K562 (cell line): Measurements from ENCODE around the gene FTH1. TPM values are rescaled to one million over a fixed set of nuclear protein-coding genes. Genes with fewer than 3 reads are reported as not detected.
A peak's percentile ranks its signal among the peaks of the same experiment; 100 is the strongest.

ENCODE experiments used
- CAMTA2 ChIP-seq: fragments of 250-450 bp; sonication (Bioruptor Pico); conservative IDR thresholded peaks from 2 replicates; pipeline ENCODE4 v1.5.1; 2022
- CHD2 ChIP-seq: IDR thresholded peaks from 2 replicates; pipeline ENCODE4 v1.6.1; 2011; ENCODE audit warnings: low read depth, low read length
- DACH1 ChIP-seq: fragments of 450-650 bp; IDR thresholded peaks from 2 replicates; pipeline ENCODE4 v1.6.1; 2018; ENCODE audit not compliant: partially characterized antibody
- HDAC1 ChIP-seq, 2 experiments: fragments of 450-650 bp; IDR thresholded peaks; 2 replicates each; pipeline ENCODE4 v1.6.1; 2016 to 2017; ENCODE audit warnings: inconsistent platforms in 1 of 2, mild to moderate bottlenecking in 1 of 2, moderate library complexity in 1 of 2
- MYNN ChIP-seq, 2 experiments: sonication (generic); formaldehyde crosslinking in 1 of 2; IDR thresholded peaks; 2 replicates each; pipeline versions ENCODE4 v1.5.0 to v1.6.1; 2016 to 2020; ENCODE audit warnings: antibody characterized with exemption in 1 of 2, missing genetic modification reagents in 1 of 2
- TAF15 ChIP-seq: fragments of 200-400 bp; formaldehyde crosslinking; IDR thresholded peaks from 2 replicates; pipeline ENCODE4 v1.6.1; 2017; ENCODE audit warnings: mild to moderate bottlenecking, low read depth, low read length, moderate library complexity
- ZEB2 ChIP-seq: fragments of 450-650 bp; IDR thresholded peaks from 2 replicates; pipeline ENCODE4 v1.6.1; 2016
- ZNF224 ChIP-seq: sonication (generic); formaldehyde crosslinking; IDR thresholded peaks from 2 replicates; pipeline ENCODE4 v1.8.0; 2022; ENCODE audit warnings: mild to moderate bottlenecking, missing genetic modification reagents
- ZNF766 ChIP-seq: fragments of 200-800 bp; sonication (Bioruptor generic); conservative IDR thresholded peaks from 2 replicates; pipeline ENCODE4 v1.6.1; 2016; ENCODE audit warnings: missing genetic modification characterization, missing compliant biosample characterization
- polyA plus RNA-seq, 8 experiments: library from polyadenylated mRNA; depleted of rRNA in 4 of 8; stranded (reverse) in 5 of 8; unstranded in 3 of 8; fragments of >200 nt; fragmentation: Nextera tagmentation in 2 of 8; fragmentation: Illumina TruSeq in 1 of 8; extraction: Ambion mirVana in 2 of 8; extraction: Trizol in 1 of 8; gene quantifications; 2 replicates each; pipeline versions ENCODE4 v1.2.1 to v1.2.3, GENCODE V29; 2011 to 2014; ENCODE audit warnings: inconsistent platforms in 1 of 8, missing spikeins in 1 of 8
- total RNA-seq, 7 experiments: library from RNA; depleted of rRNA in 6 of 7; stranded (reverse); fragments of >200 nt in 6 of 7; fragmentation: Illumina TruSeq in 2 of 7; extraction: Trizol in 2 of 7; gene quantifications; 2 replicates each; pipeline versions ENCODE4 v1.2.1 to v1.2.3, GENCODE V29; 2011 to 2021; ENCODE audit warnings: low replicate concordance in 1 of 7
- TF ChIP-seq, protein P1 (sequence below), 2 experiments: fragments of 450-650 bp in 1 of 2; IDR thresholded peaks; 2 replicates each; pipeline ENCODE4 v1.6.1; 2011 to 2017; ENCODE audit warnings: low read depth in 2 of 2, antibody characterized with exemption in 1 of 2, borderline replicate concordance in 1 of 2, low read length in 1 of 2, mild to moderate bottlenecking in 1 of 2, mixed read lengths in 1 of 2; ENCODE audit not compliant: control insufficient read depth in 1 of 2
- TF ChIP-seq, protein P2 (sequence below): IDR thresholded peaks from 2 replicates; pipeline ENCODE4 v1.6.1; 2016; ENCODE audit warnings: missing genetic modification characterization, missing compliant biosample characterization
- TF ChIP-seq, protein P3 (sequence below): sonication (generic); formaldehyde crosslinking; IDR thresholded peaks from 2 replicates; pipeline ENCODE4 v1.8.1; 2023; ENCODE audit warnings: mild to moderate bottlenecking, missing genetic modification reagents
- TF ChIP-seq, protein P4 (sequence below): sonication (generic); formaldehyde crosslinking; IDR thresholded peaks from 2 replicates; pipeline ENCODE4 v1.8.0; 2022; ENCODE audit warnings: missing genetic modification reagents, mild to moderate bottlenecking, borderline replicate concordance
- TF ChIP-seq, protein P5 (sequence below): sonication (generic); formaldehyde crosslinking; IDR thresholded peaks from 2 replicates; pipeline ENCODE4 v1.8.0; 2022; ENCODE audit warnings: mild to moderate bottlenecking, missing genetic modification reagents

The FTH1 gene
- total and polyA plus RNA-seq, 9 of the 15 experiments (the other 6 are each of a cell fraction or from before 2014, with no cell fraction given): 370 to 3,146 (median 802) TPM

DNA sequence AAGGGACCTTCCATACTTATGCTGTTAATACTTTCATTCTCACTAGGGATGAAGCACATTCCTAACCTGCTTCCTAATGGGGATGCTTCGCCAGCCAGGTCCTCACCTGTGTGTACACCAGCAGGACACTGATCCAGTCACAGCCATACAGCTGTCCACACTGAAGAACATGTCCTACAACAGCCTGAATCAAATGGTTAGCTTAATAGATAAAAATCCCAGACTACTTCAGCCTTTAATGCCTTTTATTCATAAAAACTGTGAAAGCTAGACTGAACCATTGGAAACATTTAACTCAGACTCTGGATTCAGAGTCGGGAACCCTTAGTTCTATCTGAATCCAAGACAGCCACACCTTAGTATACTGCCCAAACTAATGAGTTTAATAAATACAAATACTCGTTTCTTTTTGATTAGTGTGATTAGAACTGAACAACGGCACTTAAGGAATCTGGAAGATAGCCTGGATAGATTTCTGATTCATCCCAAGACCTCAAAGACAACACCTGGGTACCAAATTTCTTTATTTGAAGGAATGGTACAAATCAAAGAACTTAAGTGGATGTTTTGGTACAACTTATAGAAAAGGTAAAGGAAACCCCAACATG is 3.3 kb downstream of the FTH1 start (continued):
- TF ChIP-seq, protein P1, sequence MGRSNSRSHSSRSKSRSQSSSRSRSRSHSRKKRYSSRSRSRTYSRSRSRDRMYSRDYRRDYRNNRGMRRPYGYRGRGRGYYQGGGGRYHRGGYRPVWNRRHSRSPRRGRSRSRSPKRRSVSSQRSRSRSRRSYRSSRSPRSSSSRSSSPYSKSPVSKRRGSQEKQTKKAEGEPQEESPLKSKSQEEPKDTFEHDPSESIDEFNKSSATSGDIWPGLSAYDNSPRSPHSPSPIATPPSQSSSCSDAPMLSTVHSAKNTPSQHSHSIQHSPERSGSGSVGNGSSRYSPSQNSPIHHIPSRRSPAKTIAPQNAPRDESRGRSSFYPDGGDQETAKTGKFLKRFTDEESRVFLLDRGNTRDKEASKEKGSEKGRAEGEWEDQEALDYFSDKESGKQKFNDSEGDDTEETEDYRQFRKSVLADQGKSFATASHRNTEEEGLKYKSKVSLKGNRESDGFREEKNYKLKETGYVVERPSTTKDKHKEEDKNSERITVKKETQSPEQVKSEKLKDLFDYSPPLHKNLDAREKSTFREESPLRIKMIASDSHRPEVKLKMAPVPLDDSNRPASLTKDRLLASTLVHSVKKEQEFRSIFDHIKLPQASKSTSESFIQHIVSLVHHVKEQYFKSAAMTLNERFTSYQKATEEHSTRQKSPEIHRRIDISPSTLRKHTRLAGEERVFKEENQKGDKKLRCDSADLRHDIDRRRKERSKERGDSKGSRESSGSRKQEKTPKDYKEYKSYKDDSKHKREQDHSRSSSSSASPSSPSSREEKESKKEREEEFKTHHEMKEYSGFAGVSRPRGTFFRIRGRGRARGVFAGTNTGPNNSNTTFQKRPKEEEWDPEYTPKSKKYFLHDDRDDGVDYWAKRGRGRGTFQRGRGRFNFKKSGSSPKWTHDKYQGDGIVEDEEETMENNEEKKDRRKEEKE (IDR thresholded peaks at IDR 0.05; ENCODE audit: borderline replicate concordance in 1 of 2, control insufficient read depth in 1 of 2, low read depth in 2 of 2, low read length in 1 of 2): peak; percentile 21 to 47; a peak in 2 of 4 replicates
- TF ChIP-seq, protein P2, sequence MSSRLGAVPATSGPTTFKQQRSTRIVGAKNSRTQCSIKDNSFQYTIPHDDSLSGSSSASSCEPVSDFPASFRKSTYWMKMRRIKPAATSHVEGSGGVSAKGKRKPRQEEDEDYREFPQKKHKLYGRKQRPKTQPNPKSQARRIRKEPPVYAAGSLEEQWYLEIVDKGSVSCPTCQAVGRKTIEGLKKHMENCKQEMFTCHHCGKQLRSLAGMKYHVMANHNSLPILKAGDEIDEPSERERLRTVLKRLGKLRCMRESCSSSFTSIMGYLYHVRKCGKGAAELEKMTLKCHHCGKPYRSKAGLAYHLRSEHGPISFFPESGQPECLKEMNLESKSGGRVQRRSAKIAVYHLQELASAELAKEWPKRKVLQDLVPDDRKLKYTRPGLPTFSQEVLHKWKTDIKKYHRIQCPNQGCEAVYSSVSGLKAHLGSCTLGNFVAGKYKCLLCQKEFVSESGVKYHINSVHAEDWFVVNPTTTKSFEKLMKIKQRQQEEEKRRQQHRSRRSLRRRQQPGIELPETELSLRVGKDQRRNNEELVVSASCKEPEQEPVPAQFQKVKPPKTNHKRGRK (tag): no peak
- TF ChIP-seq, protein P3, sequence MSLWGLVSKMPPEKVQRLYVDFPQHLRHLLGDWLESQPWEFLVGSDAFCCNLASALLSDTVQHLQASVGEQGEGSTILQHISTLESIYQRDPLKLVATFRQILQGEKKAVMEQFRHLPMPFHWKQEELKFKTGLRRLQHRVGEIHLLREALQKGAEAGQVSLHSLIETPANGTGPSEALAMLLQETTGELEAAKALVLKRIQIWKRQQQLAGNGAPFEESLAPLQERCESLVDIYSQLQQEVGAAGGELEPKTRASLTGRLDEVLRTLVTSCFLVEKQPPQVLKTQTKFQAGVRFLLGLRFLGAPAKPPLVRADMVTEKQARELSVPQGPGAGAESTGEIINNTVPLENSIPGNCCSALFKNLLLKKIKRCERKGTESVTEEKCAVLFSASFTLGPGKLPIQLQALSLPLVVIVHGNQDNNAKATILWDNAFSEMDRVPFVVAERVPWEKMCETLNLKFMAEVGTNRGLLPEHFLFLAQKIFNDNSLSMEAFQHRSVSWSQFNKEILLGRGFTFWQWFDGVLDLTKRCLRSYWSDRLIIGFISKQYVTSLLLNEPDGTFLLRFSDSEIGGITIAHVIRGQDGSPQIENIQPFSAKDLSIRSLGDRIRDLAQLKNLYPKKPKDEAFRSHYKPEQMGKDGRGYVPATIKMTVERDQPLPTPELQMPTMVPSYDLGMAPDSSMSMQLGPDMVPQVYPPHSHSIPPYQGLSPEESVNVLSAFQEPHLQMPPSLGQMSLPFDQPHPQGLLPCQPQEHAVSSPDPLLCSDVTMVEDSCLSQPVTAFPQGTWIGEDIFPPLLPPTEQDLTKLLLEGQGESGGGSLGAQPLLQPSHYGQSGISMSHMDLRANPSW (CRISPR knock-in tag): no peak
- TF ChIP-seq HDAC1 (IDR thresholded peaks at IDR 0.05): no peak
- TF ChIP-seq CAMTA2: peak; percentile 95
- TF ChIP-seq, protein P4, sequence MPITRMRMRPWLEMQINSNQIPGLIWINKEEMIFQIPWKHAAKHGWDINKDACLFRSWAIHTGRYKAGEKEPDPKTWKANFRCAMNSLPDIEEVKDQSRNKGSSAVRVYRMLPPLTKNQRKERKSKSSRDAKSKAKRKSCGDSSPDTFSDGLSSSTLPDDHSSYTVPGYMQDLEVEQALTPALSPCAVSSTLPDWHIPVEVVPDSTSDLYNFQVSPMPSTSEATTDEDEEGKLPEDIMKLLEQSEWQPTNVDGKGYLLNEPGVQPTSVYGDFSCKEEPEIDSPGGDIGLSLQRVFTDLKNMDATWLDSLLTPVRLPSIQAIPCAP (CRISPR knock-in tag): peak; percentile 40; the same call in 1 of the 2 replicates
- TF ChIP-seq, protein P5, sequence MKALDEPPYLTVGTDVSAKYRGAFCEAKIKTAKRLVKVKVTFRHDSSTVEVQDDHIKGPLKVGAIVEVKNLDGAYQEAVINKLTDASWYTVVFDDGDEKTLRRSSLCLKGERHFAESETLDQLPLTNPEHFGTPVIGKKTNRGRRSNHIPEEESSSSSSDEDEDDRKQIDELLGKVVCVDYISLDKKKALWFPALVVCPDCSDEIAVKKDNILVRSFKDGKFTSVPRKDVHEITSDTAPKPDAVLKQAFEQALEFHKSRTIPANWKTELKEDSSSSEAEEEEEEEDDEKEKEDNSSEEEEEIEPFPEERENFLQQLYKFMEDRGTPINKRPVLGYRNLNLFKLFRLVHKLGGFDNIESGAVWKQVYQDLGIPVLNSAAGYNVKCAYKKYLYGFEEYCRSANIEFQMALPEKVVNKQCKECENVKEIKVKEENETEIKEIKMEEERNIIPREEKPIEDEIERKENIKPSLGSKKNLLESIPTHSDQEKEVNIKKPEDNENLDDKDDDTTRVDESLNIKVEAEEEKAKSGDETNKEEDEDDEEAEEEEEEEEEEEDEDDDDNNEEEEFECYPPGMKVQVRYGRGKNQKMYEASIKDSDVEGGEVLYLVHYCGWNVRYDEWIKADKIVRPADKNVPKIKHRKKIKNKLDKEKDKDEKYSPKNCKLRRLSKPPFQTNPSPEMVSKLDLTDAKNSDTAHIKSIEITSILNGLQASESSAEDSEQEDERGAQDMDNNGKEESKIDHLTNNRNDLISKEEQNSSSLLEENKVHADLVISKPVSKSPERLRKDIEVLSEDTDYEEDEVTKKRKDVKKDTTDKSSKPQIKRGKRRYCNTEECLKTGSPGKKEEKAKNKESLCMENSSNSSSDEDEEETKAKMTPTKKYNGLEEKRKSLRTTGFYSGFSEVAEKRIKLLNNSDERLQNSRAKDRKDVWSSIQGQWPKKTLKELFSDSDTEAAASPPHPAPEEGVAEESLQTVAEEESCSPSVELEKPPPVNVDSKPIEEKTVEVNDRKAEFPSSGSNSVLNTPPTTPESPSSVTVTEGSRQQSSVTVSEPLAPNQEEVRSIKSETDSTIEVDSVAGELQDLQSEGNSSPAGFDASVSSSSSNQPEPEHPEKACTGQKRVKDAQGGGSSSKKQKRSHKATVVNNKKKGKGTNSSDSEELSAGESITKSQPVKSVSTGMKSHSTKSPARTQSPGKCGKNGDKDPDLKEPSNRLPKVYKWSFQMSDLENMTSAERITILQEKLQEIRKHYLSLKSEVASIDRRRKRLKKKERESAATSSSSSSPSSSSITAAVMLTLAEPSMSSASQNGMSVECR (CRISPR knock-in tag): 0 out of 2 replicates have a peak, but pooled peaks have one; percentile 10
- no peak for TF ChIP-seq TAF15
- TF ChIP-seq ZNF224: no peak
- no peak for TF ChIP-seq CHD2
- no peak for TF ChIP-seq ZNF766 (CRISPR knock-in tag)
- peak; percentile 94 for TF ChIP-seq ZEB2
- TF ChIP-seq MYNN (IDR thresholded peaks at IDR 0.05): peak; percentile 78; the same call in 1 of the 2 replicates
- no peak for TF ChIP-seq MYNN (CRISPR knock-in tag; IDR thresholded peaks at IDR 0.05)
- peak; percentile 3 for TF ChIP-seq DACH1
